Measurements from ENCODE around the gene TUT1.

GRCh38 chr11:62615521-62615920 is 24.2 kb upstream of the TUT1 start:
- TF ChIP-seq POLR2A (IDR thresholded peaks at IDR 0.05) (no peak), CTCF (IDR thresholded peaks at IDR 0.05) (no peak)

Data from thyroid gland (tissue), 4 donors.